ENCODE data around the gene MICAL3. TPM values are rescaled to one million over a fixed set of nuclear protein-coding genes. Genes with fewer than 3 reads are reported as not detected.

Gene MICAL3
- total RNA-seq, 4 donors from 2014 or later, result 24.3 to 29.7 (median 28.2) TPM

DNA sequence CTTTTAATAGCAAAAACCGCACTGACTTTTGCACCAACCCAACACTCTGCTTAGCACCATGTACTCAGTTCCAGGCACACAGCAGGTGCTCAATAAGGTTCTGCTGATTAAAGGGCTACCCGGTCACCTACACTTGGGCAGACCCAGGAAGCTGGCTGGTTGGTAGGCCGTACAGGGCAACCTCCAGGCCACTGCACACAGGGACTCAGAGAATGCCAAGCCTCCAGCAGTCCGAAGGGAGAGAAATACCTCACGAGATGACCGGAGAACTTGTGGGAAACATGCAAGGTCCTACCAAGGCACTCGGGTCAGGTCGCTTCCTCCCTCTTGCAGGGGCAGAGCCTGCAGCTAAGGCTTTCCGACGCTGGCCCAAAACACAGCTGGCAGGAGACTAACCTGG is 109.2 kb downstream of the MICAL3 start:
- WGBS, 2 donors, result 97 to 98% methylated on average over 10 of the region's 10 CpGs
- no peak for DNase-seq (ENCODE audit: low spot score in 2 of 2)
- H3K4me3 ChIP-seq (ENCODE audit: low read depth, poor library complexity, severe bottlenecking), result no peak overlapping the region
- TF ChIP-seq POLR2A (IDR thresholded peaks at IDR 0.05), result no peak
- TF ChIP-seq CTCF (IDR thresholded peaks at IDR 0.05), result no peak
- intact Hi-C loops (cut with DNase I; ENCODE audit: low total_unique reads), result no loop called here

GRCh38 chr22:17914474-17914873 is 109.9 kb downstream of the MICAL3 start:
- WGBS, 2 donors, result 48 to 56% methylated on average over 3 of the region's 3 CpGs
- no peak for TF ChIP-seq CTCF (IDR thresholded peaks at IDR 0.05)
- TF ChIP-seq POLR2A (IDR thresholded peaks at IDR 0.05), result no peak
- DNase-seq (ENCODE audit: low spot score in 2 of 2), result no peak
- no peak overlapping the region for H3K4me3 ChIP-seq (ENCODE audit: low read depth, poor library complexity, severe bottlenecking)
- intact Hi-C loops (cut with DNase I; ENCODE audit: low total_unique reads), result no loop called here

- intact Hi-C loops (cut with DNase I; ENCODE audit: low total_unique reads), result no loop called here
- DNase-seq (ENCODE audit: low spot score in 2 of 2), result no peak
- H3K4me3 ChIP-seq (ENCODE audit: low read depth, poor library complexity, severe bottlenecking), result no peak overlapping the region
- 89 to 90% methylated on average over 8 of the region's 8 CpGs for WGBS, 2 donors
- TF ChIP-seq POLR2A (IDR thresholded peaks at IDR 0.05) (no peak), CTCF (IDR thresholded peaks at IDR 0.05) (no peak)
Measured at GRCh38 chr22:17913801-17914347, 110.5 kb downstream of the MICAL3 start.

GRCh38 chr22:17912945-17913721 is 111.2 kb downstream of the MICAL3 start:
- H3K4me3 ChIP-seq (ENCODE audit: low read depth, poor library complexity, severe bottlenecking), result no peak overlapping the region
- TF ChIP-seq CTCF (IDR thresholded peaks at IDR 0.05) (no peak), POLR2A (IDR thresholded peaks at IDR 0.05) (no peak)
- WGBS, 2 donors, result 84% methylated on average over 12 of the region's 12 CpGs
- DNase-seq (ENCODE audit: low spot score in 2 of 2), result no peak
- intact Hi-C loops (cut with DNase I; ENCODE audit: low total_unique reads), result no loop called here

DNA sequence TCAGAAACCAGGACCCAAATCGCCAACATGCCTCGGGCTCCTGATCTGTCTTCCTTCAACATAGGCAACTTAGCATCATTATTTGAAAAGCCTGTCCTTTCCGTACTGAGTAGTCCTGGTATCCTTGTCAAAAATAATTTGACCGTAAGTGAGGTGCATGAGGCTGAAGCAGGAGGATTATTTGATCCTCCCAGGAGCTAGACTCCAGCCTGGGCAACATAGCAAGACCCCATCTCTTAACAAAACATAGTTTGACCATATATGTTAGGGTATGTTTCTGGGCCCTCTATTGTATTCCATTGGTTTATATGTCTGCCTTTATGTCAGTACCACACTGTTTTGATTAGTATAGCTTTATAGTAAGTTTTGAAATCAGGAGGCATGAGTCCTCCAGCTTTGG is 112.5 kb downstream of the MICAL3 start:
- 96 to 100% methylated on average over 4 of the region's 4 CpGs for WGBS, 2 donors
- intact Hi-C loops (cut with DNase I; ENCODE audit: low total_unique reads), result no loop called here
- H3K4me3 ChIP-seq (ENCODE audit: low read depth, poor library complexity, severe bottlenecking), result no peak overlapping the region
- TF ChIP-seq CTCF (IDR thresholded peaks at IDR 0.05), result no peak
- TF ChIP-seq POLR2A (IDR thresholded peaks at IDR 0.05), result no peak
- DNase-seq (ENCODE audit: low spot score in 2 of 2), result no peak
